HUES64 (cell line): Measurements from ENCODE around the gene GGCX. TPM values are rescaled to one million over a fixed set of nuclear protein-coding genes. Genes with fewer than 3 reads are reported as not detected.
"Not testable (repeated sequence)": the region's sequence is repeated elsewhere in the genome, so short reads cannot be mapped to it uniquely, and the experiment has no call there.

Experiments
- H3K27ac ChIP-seq: 2 replicates; pipeline ENCODE4 v1.7.0; 2013; ENCODE audit warnings: low read depth, low read length, inconsistent platforms
- H3K27me3 ChIP-seq: 2 replicates; pipeline ENCODE4 v1.6.1; 2013; ENCODE audit warnings: mild to moderate bottlenecking, low read length; ENCODE audit not compliant: insufficient read depth
- H3K36me3 ChIP-seq: 2 replicates; pipeline ENCODE4 v1.6.1; 2013; ENCODE audit warnings: mild to moderate bottlenecking, low read length; ENCODE audit not compliant: insufficient read depth
- H3K4me1 ChIP-seq: 2 replicates; pipeline ENCODE4 v1.6.1; 2013; ENCODE audit warnings: mild to moderate bottlenecking, low read length, moderate library complexity; ENCODE audit not compliant: insufficient read depth
- H3K4me3 ChIP-seq: 2 replicates; pipeline ENCODE4 v1.5.1; 2013; ENCODE audit warnings: mild to moderate bottlenecking, low read length, moderate library complexity
- H3K9ac ChIP-seq: 2 replicates; pipeline ENCODE4 v1.6.1; 2013; ENCODE audit warnings: mild to moderate bottlenecking, low read depth, low read length
- H3K9me3 ChIP-seq: 2 replicates; pipeline ENCODE4 v1.6.1; 2013; ENCODE audit warnings: low read depth, low read length; ENCODE audit not compliant: insufficient read depth
- WGBS: fragments of 150-250, 120-280 bp; methylation state at CpG from one replicate; pipeline ENCODE4 v1.1.7; 2013; ENCODE audit warnings: missing lambda C conversion rate; 5-methylcytosine and 5-hydroxymethylcytosine counted together
- polyA plus RNA-seq, 2 experiments: library from polyadenylated mRNA; stranded (reverse); fragments of 50-300 nt; gene quantifications; one replicate each; pipeline ENCODE4 v1.2.3, GENCODE V29; 2013

Gene GGCX
- 25.0 TPM for polyA plus RNA-seq (2013, experiment 1 of 2)
- 25.9 TPM for polyA plus RNA-seq (2013, experiment 2 of 2)

DNA sequence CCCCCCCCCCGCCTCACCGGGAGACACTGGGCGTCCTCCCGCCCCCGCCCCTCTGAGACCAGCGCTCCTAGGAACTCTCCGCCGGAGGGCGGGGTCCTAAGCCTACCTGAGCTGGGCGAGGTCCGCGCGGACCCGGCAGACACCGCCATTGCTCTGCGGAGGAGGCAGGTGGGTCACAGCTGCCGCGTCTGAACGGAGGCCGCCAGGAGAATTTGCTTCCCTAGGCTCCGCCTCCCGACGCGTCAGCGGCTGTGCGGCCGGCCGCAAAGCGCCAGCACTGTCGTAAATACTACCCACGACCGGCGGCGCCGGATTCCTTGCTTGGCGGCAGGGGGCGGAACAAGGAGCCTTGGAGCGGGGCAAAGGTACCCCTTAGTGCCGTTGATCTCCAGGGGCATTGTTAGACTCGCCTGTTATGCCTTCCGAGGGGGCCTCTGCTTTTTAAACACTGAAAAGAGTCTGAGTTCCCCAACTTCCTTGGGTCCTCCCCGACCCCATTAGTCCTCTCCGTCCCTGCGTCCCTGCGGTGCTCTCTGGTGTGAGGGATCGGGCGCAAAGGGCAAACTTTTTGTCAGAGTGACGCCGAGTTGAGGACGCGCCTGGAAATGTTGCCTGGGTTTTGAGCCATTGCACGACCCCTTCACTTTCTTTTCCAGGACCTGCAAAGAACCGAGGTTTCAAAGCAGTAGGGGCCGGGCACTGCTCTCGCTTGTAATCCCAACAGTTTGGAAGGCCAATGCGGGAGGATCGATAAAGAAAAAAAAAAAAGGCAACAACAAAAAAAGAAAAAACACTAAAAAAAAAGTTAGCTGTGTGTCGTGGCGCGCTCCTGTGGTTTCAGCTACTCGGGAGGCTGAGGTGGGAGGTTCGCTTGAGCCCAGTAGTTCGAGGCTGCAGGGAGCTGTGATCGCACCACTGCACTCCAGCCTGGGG is at the start of gene GGCX:
TSS of gene GGCX (minus strand) at position 214 of the 933 bp plus-strand sequence. CDS start at position 149, 65 bp downstream.
- Histone ChIP-seq H3K36me3 (peaks cover 21% of the 10 kb centered on the region), H3K27me3 (peaks cover 2% of the 10 kb centered on the region; the same call in 1 of the 2 replicates), H3K9ac (peak within 1 kb of the TSS; percentile 93), H3K9me3 (no peaks in the 10 kb centered on the region), H3K27ac (peak within 1 kb of the TSS; percentile 97), H3K4me1 (no peaks in the 10 kb centered on the region), H3K4me3 (peak within 1 kb of the TSS; percentile 93)
- WGBS: 8% methylated on average over 62 of the region's 64 CpGs

DNA sequence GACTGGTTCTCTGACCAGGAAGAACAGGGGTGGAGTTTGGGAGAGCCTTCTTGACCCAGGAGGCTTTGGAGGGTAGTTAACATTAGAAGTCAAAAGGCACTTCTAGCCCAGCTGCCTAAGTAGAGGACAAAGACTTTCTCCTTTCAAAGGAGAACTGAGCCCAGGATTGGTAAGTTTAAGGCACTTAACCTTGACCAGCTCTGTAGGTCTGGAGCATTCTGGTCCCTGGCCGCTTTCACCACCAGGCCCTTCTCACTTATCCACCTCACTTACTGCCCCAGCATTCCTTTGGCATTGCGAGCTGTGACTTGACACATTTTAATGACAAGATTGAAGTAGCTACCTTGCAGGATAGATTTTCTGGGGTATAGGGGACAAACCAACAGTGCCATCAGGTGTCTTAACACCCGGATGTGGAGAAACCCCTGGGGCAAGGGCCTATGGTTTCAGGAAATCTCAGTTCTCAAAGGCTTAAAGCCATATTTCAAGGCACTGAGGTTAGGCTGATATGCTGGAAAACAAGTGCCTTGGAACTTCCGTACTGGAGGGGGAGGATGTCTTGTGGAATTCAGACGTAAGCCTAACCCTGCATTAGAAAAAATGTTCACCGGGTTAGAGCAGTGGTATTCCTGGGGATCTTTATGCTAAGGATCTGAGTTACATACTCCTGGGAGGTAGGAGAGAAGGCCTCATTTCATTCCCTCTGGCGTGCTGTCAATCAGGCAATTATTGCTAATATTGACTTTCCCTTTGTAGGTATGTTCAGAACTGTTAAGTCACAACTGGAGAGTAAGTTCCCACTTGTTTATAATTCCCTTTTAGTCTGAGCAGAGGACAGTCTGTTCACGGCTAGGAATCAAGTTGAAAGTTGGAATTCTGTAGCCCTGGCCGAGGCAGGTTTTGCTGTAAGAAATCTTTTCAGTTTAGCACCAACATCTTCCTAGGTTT is 46.2 kb upstream of the GGCX start:
- 94% methylated on average over 9 of the region's 9 CpGs for WGBS
- Histone ChIP-seq H3K27ac (no peak overlapping the region), H3K36me3 (peaks cover 41% of the 10 kb centered on the region), H3K9ac (no peak overlapping the region), H3K4me3 (no peak overlapping the region), H3K4me1 (no peaks in the 10 kb centered on the region), H3K27me3 (no peaks in the 10 kb centered on the region), H3K9me3 (no peaks in the 10 kb centered on the region)

DNA sequence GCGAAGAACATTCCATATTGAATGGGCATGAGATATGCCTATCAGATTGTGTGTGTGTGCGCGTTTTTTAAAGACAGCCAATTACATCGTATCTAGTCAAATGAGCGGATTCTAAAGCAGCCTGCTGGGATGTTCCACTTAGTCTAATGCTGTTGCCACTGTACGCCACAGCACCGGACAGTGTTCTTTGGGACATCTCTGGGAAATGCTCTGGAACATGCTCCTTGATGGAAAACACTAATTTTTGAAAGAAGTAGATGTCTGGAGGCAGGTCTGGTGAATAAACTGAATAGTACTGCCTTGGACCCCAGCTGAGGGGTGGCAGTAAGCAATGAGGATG is 44.8 kb upstream of the GGCX start:
- 95% methylated on average over 7 of the region's 7 CpGs for WGBS
- Histone ChIP-seq H3K27ac (no peak overlapping the region), H3K36me3 (peaks cover 41% of the 10 kb centered on the region), H3K4me1 (no peaks in the 10 kb centered on the region), H3K9ac (no peak overlapping the region), H3K4me3 (no peak overlapping the region), H3K27me3 (no peaks in the 10 kb centered on the region), H3K9me3 (no peaks in the 10 kb centered on the region)

DNA sequence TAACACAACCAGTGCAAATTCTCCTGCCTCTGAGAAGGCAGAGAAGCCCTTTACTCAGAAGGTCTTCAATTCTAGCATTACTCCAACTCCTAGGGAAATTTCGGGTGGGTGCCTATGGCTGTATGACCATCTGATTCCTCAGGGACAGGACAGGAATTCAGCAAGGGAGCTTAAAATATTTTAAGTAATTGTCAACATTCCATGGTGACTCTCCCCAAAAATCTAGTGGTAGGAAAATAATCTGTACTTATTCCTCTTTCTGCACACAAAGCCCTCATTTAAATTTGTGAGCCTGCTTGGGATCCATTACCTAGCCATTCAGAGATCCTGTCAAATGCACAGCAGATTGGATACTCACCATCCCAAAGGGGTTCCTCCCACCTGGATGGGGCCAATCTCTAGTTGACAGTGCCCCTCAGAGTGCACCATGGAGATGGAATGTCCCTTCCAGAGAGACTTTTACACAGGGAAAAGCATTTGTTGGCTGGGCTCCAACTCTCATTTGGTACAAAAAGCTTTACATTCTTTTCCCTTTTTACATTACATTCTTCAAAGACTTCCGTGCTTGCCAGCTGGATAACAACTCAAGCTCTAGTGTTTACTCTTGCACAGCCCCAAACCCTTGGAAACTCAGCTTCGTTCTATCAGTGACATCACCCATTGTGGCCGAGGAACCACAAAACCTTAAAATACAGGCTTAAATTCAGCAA is 44.3 kb upstream of the GGCX start:
- no peaks in the 10 kb centered on the region for H3K27me3 ChIP-seq
- WGBS: 89% methylated on average over 4 of the region's 4 CpGs
- no peaks in the 10 kb centered on the region for H3K4me1 ChIP-seq
- H3K9me3 ChIP-seq: no peaks in the 10 kb centered on the region
- peaks cover 41% of the 10 kb centered on the region for H3K36me3 ChIP-seq
- no peak overlapping the region for H3K4me3 ChIP-seq
- H3K27ac ChIP-seq: no peak overlapping the region
- H3K9ac ChIP-seq: no peak overlapping the region

DNA sequence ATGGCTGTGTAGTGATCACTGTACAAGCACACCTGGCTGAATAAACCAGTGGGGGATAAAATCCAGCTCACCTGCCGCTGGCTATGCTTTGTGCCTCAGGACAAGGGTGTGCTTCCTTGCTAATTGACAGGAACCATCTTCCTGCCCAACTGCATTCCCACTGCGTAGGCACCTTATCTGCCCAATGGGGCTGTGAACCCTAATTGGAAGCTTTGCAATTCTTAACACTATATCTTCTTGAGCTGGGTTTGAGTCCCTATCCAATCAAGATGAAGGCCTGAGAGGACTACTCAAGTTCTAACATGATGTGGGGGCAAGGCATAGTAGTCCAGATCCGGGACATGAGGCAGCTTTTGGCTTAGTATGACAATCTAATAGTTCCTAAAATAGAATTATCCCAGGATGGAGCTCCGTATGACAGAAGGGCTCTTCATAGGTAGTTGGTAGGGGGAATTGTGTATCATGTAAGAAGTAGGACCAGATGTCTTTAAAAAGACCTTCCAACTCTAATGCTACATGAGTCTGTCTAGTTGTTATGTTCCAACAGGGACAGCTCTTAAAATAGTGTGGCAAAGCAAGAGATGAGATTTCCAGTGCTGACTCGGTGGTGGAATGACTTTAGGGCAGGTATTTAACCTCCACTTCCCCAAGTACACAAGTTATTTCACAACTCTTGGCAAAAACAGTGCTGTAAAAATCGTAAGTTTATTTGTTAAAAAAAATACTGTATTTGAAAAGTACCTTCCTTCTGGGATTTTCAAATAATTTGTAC is 43.5 kb upstream of the GGCX start:
- WGBS: 85% methylated on average over 4 of the region's 6 CpGs
- no peak overlapping the region for H3K4me3 ChIP-seq

DNA sequence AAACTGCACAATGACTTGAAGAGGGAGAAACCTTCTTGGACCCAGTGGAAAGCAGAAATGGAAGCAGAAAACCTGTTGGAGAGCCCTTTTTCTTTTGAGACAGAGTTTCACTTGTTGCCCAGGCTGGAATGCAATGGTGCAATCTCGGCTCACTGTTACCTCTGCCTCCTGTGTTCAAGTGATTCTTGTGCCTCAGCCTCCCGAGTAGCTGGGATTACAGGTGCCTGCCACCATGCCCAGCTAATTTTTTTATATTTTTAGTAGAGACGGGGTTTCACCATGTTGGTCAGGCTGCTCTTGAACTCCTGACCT is 42.8 kb upstream of the GGCX start:
- H3K4me1 ChIP-seq, H3K9me3 ChIP-seq, H3K27me3 ChIP-seq, H3K27ac ChIP-seq, H3K9ac ChIP-seq: not testable (repeated sequence)
- peak overlapping the region; percentile 92; the same call in 1 of the 2 replicates for H3K4me3 ChIP-seq
- H3K36me3 ChIP-seq: peaks cover 33% of the 10 kb centered on the region
- WGBS: 88% methylated on average over 3 of the region's 3 CpGs

More for the DNA sequence above, 43.5 kb upstream of the GGCX start:
- peaks cover 36% of the 10 kb centered on the region for H3K36me3 ChIP-seq
- no peaks in the 10 kb centered on the region for H3K9me3 ChIP-seq
- no peaks in the 10 kb centered on the region for H3K4me1 ChIP-seq
- H3K27me3 ChIP-seq: no peaks in the 10 kb centered on the region
- no peak overlapping the region for H3K9ac ChIP-seq
- H3K27ac ChIP-seq: no peak overlapping the region

DNA sequence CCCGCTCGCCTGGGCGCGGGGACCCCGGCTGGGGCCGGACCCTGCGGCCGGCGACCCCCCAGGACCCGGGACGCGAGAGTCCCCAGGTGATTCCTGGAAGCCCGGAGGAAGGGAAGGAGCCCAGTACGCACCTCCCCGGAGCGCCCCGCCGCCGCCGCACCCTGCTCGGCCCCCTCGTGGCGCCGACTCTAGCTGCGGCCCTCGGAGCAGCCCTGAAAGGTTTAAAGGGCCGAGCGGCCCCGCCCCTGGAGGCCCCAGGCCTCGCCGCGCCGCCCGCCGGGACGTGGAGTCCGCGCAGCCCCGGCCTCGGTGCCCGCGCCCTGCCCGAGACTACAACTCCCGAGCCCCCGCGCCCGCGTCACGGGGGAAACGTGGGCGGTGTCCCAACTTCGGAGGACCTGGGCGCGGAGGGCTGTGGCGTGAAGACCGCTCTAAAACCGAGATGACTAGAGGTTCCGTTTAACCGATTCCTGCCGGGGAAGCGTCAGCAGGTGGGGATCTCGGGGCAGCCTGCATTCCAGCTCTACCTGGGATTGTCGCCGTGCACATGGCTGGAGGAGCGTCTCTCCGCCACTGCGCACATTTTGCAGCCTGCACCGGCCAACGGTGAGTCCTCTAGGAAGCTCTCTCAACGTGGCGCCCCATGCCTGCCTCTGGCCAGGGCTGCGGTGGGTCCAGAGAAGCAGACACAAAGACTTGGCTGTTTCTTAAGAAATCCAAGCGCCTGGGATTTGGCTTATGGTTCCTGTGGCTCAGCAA is 41.4 kb upstream of the GGCX start, which contains the start of gene TMEM150A:
TSS of gene TMEM150A (minus strand) at position 223 of the 759 bp plus-strand sequence. CDS start 750 bp downstream, outside the sequence.
- peaks cover 31% of the 10 kb centered on the region for H3K36me3 ChIP-seq
- H3K4me1 ChIP-seq: no peaks in the 10 kb centered on the region
- H3K27me3 ChIP-seq: no peaks in the 10 kb centered on the region
- H3K27ac ChIP-seq: peak within 1 kb of the TSS; percentile 39; the same call in 1 of the 2 replicates
- WGBS: under 1% methylated on average over 73 of the region's 73 CpGs
- H3K9me3 ChIP-seq: no peaks in the 10 kb centered on the region
- H3K4me3 ChIP-seq: peak within 1 kb of the TSS; percentile 92
- peak within 1 kb of the TSS; percentile 70 for H3K9ac ChIP-seq

DNA sequence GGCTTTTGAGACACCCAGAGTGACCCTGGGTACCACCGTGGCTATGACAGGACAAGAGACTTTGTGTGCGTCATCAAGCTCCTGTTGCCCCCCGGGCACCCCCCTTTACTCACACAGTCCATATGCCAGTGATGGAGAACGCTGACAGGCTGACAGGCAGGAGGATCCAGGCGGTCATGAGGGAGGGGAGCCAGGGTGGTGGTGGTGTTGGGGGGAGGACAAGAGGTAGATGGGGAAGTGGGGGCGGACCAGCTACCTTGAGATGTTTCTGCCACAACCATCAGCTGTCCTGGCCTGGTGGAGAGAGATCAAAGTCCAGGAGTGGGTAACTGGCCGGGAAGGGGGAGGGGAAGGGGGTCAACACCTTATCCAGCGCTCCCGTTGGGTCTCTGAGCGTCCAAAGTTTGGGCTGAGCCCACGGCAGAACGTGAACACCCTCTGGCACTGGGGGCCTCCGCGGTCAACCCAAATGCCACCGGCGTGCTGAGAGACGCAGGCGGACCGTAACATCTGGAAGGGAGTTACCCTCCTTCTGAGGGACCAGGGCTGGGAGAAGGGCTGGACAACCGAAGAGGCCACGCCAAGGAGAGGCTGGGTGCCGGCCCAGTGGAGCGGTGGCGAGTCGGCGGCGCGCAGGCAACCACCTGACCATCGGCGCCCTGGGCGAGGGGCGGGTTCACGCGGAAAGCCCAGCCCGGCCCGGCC is 40.6 kb upstream of the GGCX start:
- 11% methylated on average over 36 of the region's 36 CpGs for WGBS
- H3K27me3 ChIP-seq: no peaks in the 10 kb centered on the region

DNA sequence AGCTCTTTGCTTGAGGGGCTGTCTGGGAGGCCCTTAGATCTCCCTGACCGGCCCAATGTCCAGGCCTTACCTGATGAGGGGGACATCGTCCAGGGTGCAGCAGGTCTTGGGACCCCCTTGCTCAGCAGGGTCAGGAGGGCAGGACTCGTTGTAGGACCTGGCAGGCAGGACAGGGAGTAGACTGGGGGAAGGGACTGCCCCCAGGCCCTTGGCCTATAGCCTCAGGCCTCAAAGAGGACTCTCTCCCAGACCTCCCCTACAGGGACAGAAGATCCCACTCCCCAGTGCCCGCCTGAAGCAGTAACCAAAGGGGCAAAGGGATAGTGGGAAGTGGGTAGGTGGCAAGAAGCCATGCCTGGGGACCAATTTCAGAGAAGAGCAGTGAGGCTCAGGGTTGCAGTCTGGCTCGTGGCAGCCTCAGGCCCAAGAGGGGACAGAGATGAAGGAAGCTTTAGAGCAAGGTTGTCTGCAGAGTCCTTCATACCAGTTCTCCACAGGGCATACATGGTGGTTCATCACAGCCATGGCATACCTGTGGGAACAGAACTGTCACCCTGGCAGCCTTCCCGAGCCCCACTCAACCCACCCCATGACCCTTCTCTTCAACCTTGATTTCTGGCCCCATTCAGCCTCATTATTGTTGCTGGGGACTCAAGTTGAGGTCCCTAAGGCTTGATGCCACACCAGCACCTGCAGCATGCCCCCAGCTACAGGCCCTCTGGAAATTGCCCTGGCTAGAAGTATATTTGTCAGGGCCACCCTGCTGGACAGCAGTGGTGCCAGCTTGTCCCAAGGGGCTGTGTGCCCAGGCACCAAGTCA is 39.9 kb upstream of the GGCX start:
- H3K27me3 ChIP-seq: no peaks in the 10 kb centered on the region
- no peaks in the 10 kb centered on the region for H3K9me3 ChIP-seq
- no peak overlapping the region for H3K9ac ChIP-seq
- peaks cover 30% of the 10 kb centered on the region for H3K36me3 ChIP-seq
- H3K4me1 ChIP-seq: no peaks in the 10 kb centered on the region; the same call in 1 of the 2 replicates
- peak overlapping the region; percentile 92 for H3K4me3 ChIP-seq
- WGBS: 85% methylated on average over 6 of the region's 6 CpGs
- no peak overlapping the region for H3K27ac ChIP-seq

More for the DNA sequence above, 40.6 kb upstream of the GGCX start:
- Histone ChIP-seq H3K9me3 (no peaks in the 10 kb centered on the region), H3K4me3 (peak overlapping the region; percentile 92), H3K9ac (peak overlapping the region; percentile 70), H3K27ac (no peak overlapping the region), H3K4me1 (no peaks in the 10 kb centered on the region), H3K36me3 (peaks cover 31% of the 10 kb centered on the region)
